IMR-90 (cell line): ENCODE results near the gene ACAD10. TPM values are rescaled to one million over a fixed set of nuclear protein-coding genes. Genes with fewer than 3 reads are reported as not detected.
A peak's percentile ranks its signal among the peaks of the same experiment; 100 is the strongest.

Experiments
- ATAC-seq: fragments of 200-7000 bp; cut with Tn5 transposase; 2 replicates; pipeline ENCODE4 v1.9.1; 2020; ENCODE audit warnings: low read depth, mild to moderate bottlenecking, moderate library complexity
- BruUV-seq: library from RNA; stranded (reverse); fragments of 400-500 nt; replicated peaks from 2 replicates; lab custom pipeline; 2021; lab: Mats Ljungman, UMichigan
- CTCF ChIA-PET: fragments of 300-600 bp; formaldehyde crosslinking; extraction: SDS; loops from one replicate; lab custom pipeline; 2021; ENCODE audit warnings: antibody characterized with exemption; lab: Yijun Ruan, JAX
- POLR2A ChIA-PET: fragments of 300-600 bp; sonication (Branson Sonifier 250); formaldehyde crosslinking; loops from one replicate; lab custom pipeline; 2022; ENCODE audit warnings: antibody characterized with exemption; ENCODE audit not compliant: unreplicated experiment; lab: Charles Lee
- DNase-seq: peaks from one replicate; pipeline ENCODE4 v3.0.0; 2013
- H2AFZ ChIP-seq: replicated peaks from 2 replicates; pipeline ENCODE3; 2013; ENCODE audit warnings: low read length, mild to moderate bottlenecking; ENCODE audit not compliant: poor library complexity
- H2AK5ac ChIP-seq: 2 replicates; pipeline ENCODE4 v1.6.1; 2013; ENCODE audit warnings: low read depth, low read length, inconsistent platforms
- H2AK9ac ChIP-seq: replicated peaks from 2 replicates; pipeline ENCODE3; 2013; ENCODE audit warnings: mild to moderate bottlenecking, low read depth, low read length, moderate library complexity; ENCODE audit not compliant: poor library complexity
- H2BK120ac ChIP-seq: 2 replicates; pipeline ENCODE4 v1.6.1; 2013; ENCODE audit warnings: low read depth, low read length, inconsistent platforms
- H2BK15ac ChIP-seq: 3 replicates; pipeline ENCODE4 v1.6.1; 2013; ENCODE audit warnings: low read depth, low read length, inconsistent platforms
- H2BK20ac ChIP-seq: 2 replicates; pipeline ENCODE4 v1.6.1; 2013; ENCODE audit warnings: low read depth, mild to moderate bottlenecking, inconsistent platforms, low read length, moderate library complexity
- H2BK5ac ChIP-seq: 2 replicates; pipeline ENCODE4 v1.6.1; 2013; ENCODE audit warnings: mild to moderate bottlenecking, low read depth, low read length, inconsistent platforms; ENCODE audit not compliant: poor library complexity, severe bottlenecking
- H3K14ac ChIP-seq: replicated peaks from 2 replicates; pipeline ENCODE4 v1.6.1; 2013; ENCODE audit warnings: low read depth, low read length, inconsistent platforms
- H3K18ac ChIP-seq: 2 replicates; pipeline ENCODE4 v1.6.1; 2013; ENCODE audit warnings: low read depth, low read length, control low read depth
- H3K23ac ChIP-seq: 2 replicates; pipeline ENCODE4 v1.6.1; 2013; ENCODE audit warnings: low read depth, low read length, inconsistent platforms
- H3K27ac ChIP-seq: 2 replicates; pipeline ENCODE4 v1.5.1; 2013; ENCODE audit warnings: mild to moderate bottlenecking, control low read depth, low read length; ENCODE audit not compliant: insufficient read depth
- H3K27me3 ChIP-seq: 2 replicates; pipeline ENCODE4 v1.6.1; 2013; ENCODE audit warnings: low read length; ENCODE audit not compliant: control insufficient read depth, insufficient read depth
- H3K36me3 ChIP-seq: 2 replicates; pipeline ENCODE4 v1.6.1; 2013; ENCODE audit warnings: low read length, mixed read lengths; ENCODE audit not compliant: control insufficient read depth, insufficient read depth
- H3K4ac ChIP-seq: 2 replicates; pipeline ENCODE4 v1.6.1; 2013; ENCODE audit warnings: low read depth, low read length, inconsistent platforms
- H3K4me1 ChIP-seq: 2 replicates; pipeline ENCODE4 v1.6.1; 2013; ENCODE audit warnings: low read length, mixed read lengths; ENCODE audit not compliant: control insufficient read depth, insufficient read depth
- H3K4me2 ChIP-seq: 2 replicates; pipeline ENCODE4 v1.6.1; 2013; ENCODE audit warnings: low read depth, mild to moderate bottlenecking, control low read depth, low read length, moderate library complexity
- H3K4me3 ChIP-seq: 2 replicates; pipeline ENCODE4 v1.5.1; 2013; ENCODE audit warnings: low read depth, mild to moderate bottlenecking, control low read depth, low read length, moderate library complexity; ENCODE audit not compliant: insufficient read depth
- H3K56ac ChIP-seq: 2 replicates; pipeline ENCODE4 v1.6.1; 2013; ENCODE audit warnings: low read length, inconsistent platforms; ENCODE audit not compliant: insufficient read depth; ENCODE audit errors: extremely low read depth
- H3K79me1 ChIP-seq, 2 experiments: 2 replicates each; pipeline ENCODE4 v1.6.1; 2013; ENCODE audit warnings: low read length in 2 of 2, inconsistent platforms in 1 of 2, low read depth in 1 of 2
- H3K9ac ChIP-seq: 2 replicates; pipeline ENCODE4 v1.6.1; 2013; ENCODE audit warnings: low read depth, low read length, control low read depth
- H3K9me1 ChIP-seq: 2 replicates; pipeline ENCODE4 v1.6.1; 2013; ENCODE audit warnings: low read length, inconsistent platforms; ENCODE audit not compliant: insufficient read depth
- H3K9me3 ChIP-seq: 2 replicates; pipeline ENCODE4 v1.6.1; 2013; ENCODE audit warnings: low read length; ENCODE audit not compliant: control insufficient read depth, insufficient read depth
- H4K20me1 ChIP-seq: 2 replicates; pipeline ENCODE4 v1.6.1; 2013; ENCODE audit warnings: low read length, inconsistent platforms; ENCODE audit not compliant: insufficient read depth
- H4K5ac ChIP-seq: 2 replicates; pipeline ENCODE4 v1.6.1; 2013; ENCODE audit warnings: mild to moderate bottlenecking, low read depth, low read length, control low read depth
- H4K8ac ChIP-seq, 2 experiments: 2 replicates each; pipeline ENCODE4 v1.6.1; 2013; ENCODE audit warnings: low read depth in 2 of 2, low read length in 2 of 2, control low read depth in 1 of 2, inconsistent platforms in 1 of 2
- H4K91ac ChIP-seq: 2 replicates; pipeline ENCODE4 v1.6.1; 2013; ENCODE audit warnings: low read depth, low read length, inconsistent platforms; ENCODE audit not compliant: insufficient read depth
- BHLHE40 ChIP-seq: fragments of 150-350 bp; IDR thresholded peaks from 2 replicates; pipeline ENCODE4 v1.6.1; 2016; ENCODE audit warnings: mild to moderate bottlenecking, low read depth, low read length
- CEBPB ChIP-seq: IDR thresholded peaks from 2 replicates; pipeline ENCODE4 v1.6.1; 2012; ENCODE audit warnings: low read depth, low read length, improper control_type of control experiment
- CHD1 ChIP-seq: IDR thresholded peaks from 2 replicates; pipeline ENCODE4 v1.6.1; 2012; ENCODE audit warnings: low read depth, low read length, improper control_type of control experiment
- CTCF ChIP-seq: conservative IDR thresholded peaks from 2 replicates; pipeline ENCODE4 v1.5.1; 2012; ENCODE audit warnings: mild to moderate bottlenecking, low read depth, low read length, improper control_type of control experiment
- FOS ChIP-seq: fragments of 150-350 bp; IDR thresholded peaks from 2 replicates; pipeline ENCODE4 v1.6.1; 2016; ENCODE audit warnings: low read depth, low read length
- MAFK ChIP-seq: IDR thresholded peaks from 2 replicates; pipeline ENCODE4 v1.6.1; 2012; ENCODE audit warnings: low read depth, low read length, improper control_type of control experiment
- MAZ ChIP-seq: IDR thresholded peaks from 2 replicates; pipeline ENCODE4 v1.6.1; 2012; ENCODE audit warnings: low read depth, mild to moderate bottlenecking, low read length, improper control_type of control experiment, moderate library complexity, borderline replicate concordance
- MXI1 ChIP-seq: IDR thresholded peaks from 2 replicates; pipeline ENCODE4 v1.6.1; 2012; ENCODE audit warnings: low read depth, mild to moderate bottlenecking, low read length, moderate library complexity, borderline replicate concordance
- POLR2A ChIP-seq: IDR thresholded peaks from 2 replicates; pipeline ENCODE4 v1.6.1; 2012; ENCODE audit warnings: mild to moderate bottlenecking, low read depth, low read length
- RAD21 ChIP-seq: IDR thresholded peaks from 2 replicates; pipeline ENCODE4 v1.6.1; 2012; ENCODE audit warnings: low read length, improper control_type of control experiment
- RCOR1 ChIP-seq: IDR thresholded peaks from 2 replicates; pipeline ENCODE4 v1.6.1; 2012; ENCODE audit warnings: mild to moderate bottlenecking, low read length, improper control_type of control experiment; ENCODE audit not compliant: insufficient replicate concordance
- RFX5 ChIP-seq: IDR thresholded peaks from 2 replicates; pipeline ENCODE4 v1.8.0; 2012; ENCODE audit warnings: low read depth, mild to moderate bottlenecking, low read length, moderate library complexity
- SMC3 ChIP-seq: fragments of 150-350 bp; IDR thresholded peaks from 2 replicates; pipeline ENCODE4 v1.6.1; 2016; ENCODE audit warnings: low read depth, mild to moderate bottlenecking, antibody characterized with exemption, low read length, moderate library complexity
- WGBS, 2 experiments: methylation state at CpG; one replicate each; pipeline versions ENCODE4 v1.1.5 to v1.1.7; 2013; ENCODE audit warnings: missing lambda C conversion rate in 2 of 2; ENCODE audit not compliant: insufficient read length in 1 of 2; ENCODE audit errors: extremely low coverage in 2 of 2; 5-methylcytosine and 5-hydroxymethylcytosine counted together
- dilution Hi-C: fragments of 300-500 bp; cut with HindIII; formaldehyde crosslinking; loops from one replicate; pipeline ENCODE4 v1.14.3; 2018; ENCODE audit warnings: low sequenced_read_pairs; ENCODE audit not compliant: unreplicated experiment
- in situ Hi-C: fragments of 300-500 bp; cut with MboI; formaldehyde crosslinking; loops from 3 replicates; pipeline ENCODE4 v1.14.3; 2019; ENCODE audit warnings: low sequenced_read_pairs, inconsistent platforms, mixed read lengths
- intact Hi-C: fragments of 100-400 bp; cut with micrococcal nuclease; formaldehyde crosslinking; loops from 2 replicates; pipeline ENCODE4 v1.10.0; 2022
- polyA plus RNA-seq, 3 experiments: library from polyadenylated mRNA; depleted of rRNA; stranded (reverse); fragments of >200 nt; gene quantifications; 2 replicates each; pipeline ENCODE4 v1.2.3, GENCODE V29; 2012; ENCODE audit warnings: low replicate concordance in 1 of 3
- total RNA-seq: library from RNA; depleted of rRNA; stranded (reverse); fragments of >200 nt; gene quantifications from 2 replicates; pipeline ENCODE4 v1.2.3, GENCODE V29; 2012
- TF ChIP-seq, protein P1 (sequence below): fragments of 150-350 bp; IDR thresholded peaks from 2 replicates; pipeline ENCODE4 v1.6.1; 2017; ENCODE audit warnings: mild to moderate bottlenecking, antibody characterized with exemption, low read length, low read depth
- TF ChIP-seq, protein P2 (sequence below): fragments of 150-350 bp; IDR thresholded peaks from 2 replicates; pipeline ENCODE4 v1.6.1; 2016; ENCODE audit warnings: low read depth, mild to moderate bottlenecking, low read length, moderate library complexity, borderline replicate concordance

ACAD10 gene
- total and polyA plus RNA-seq, 2 of the 4 experiments (the other 2 are of a cell fraction), result 12.4 to 21.0 TPM

GRCh38 chr12:111757361-111758119 is 71.7 kb downstream of the ACAD10 start:
- POLR2A ChIA-PET, result interaction anchor here (1.7 kb wide), 1 partner anchor 9 kb away, joined by 6 read pairs; the partner anchor contains the start of gene ALDH2
- ATAC-seq, result peak; percentile 59
- H3K18ac ChIP-seq, result no peak overlapping the region
- H3K4me2 ChIP-seq, result no peak overlapping the region
- H3K56ac ChIP-seq, result no peak overlapping the region
- H3K27ac ChIP-seq, result no peak overlapping the region
- H3K4me1 ChIP-seq, result peaks cover 14% of the 10 kb centered on the region; the same call in 1 of the 2 replicates
- H4K91ac ChIP-seq, result no peak overlapping the region
- H3K9me1 ChIP-seq, result no peaks in the 10 kb centered on the region
- H2BK120ac ChIP-seq, result no peak overlapping the region
- 0 out of 2 replicates have a peak overlapping the region, but pooled peaks have one; percentile 6 for H3K14ac ChIP-seq
- H2AK5ac ChIP-seq, result no peak overlapping the region
- H4K8ac ChIP-seq, result no peak overlapping the region
- no peak overlapping the region for H3K9ac ChIP-seq
- CTCF ChIA-PET, result no interaction called here
- no peak overlapping the region for H2BK15ac ChIP-seq
- H3K23ac ChIP-seq, result no peak overlapping the region
- H3K36me3 ChIP-seq, result peaks cover 20% of the 10 kb centered on the region
- H3K4ac ChIP-seq, result no peak overlapping the region
- H3K27me3 ChIP-seq, result no peaks in the 10 kb centered on the region
- no peaks in the 10 kb centered on the region for H3K9me3 ChIP-seq
- no TSS peak for BruUV-seq
- H3K79me1 ChIP-seq, result no peaks in the 10 kb centered on the region
- H2BK5ac ChIP-seq, result no peak overlapping the region
- peak overlapping the region; percentile 35 for H2AFZ ChIP-seq
- H4K20me1 ChIP-seq, result peaks cover 5% of the 10 kb centered on the region; the same call in 1 of the 2 replicates
- no peak overlapping the region for H2BK20ac ChIP-seq
- intact Hi-C loops, result no loop called here
- H3K4me3 ChIP-seq, result no peak overlapping the region
- dilution Hi-C loops, result no loop called here
- in situ Hi-C loops, result loop anchor here (5.0 kb wide), 1 partner anchor 55 kb away; no protein-coding TSS in a partner anchor
- no peak overlapping the region for H2AK9ac ChIP-seq
- WGBS, 2 experiments, result 30% methylated on average over 2 of the region's 15 CpGs; no CpG with 5 or more reads in 1 of the 2 experiments
- H4K5ac ChIP-seq, result no peak overlapping the region; the same call in 1 of the 2 replicates
- peak; percentile 65 for DNase-seq
- TF ChIP-seq CTCF (no peak), RAD21 (no peak), RCOR1 (no peak), RFX5 (no peak), CEBPB (no peak), POLR2A (no peak), MAZ (no peak), CHD1 (no peak), BHLHE40 (no peak), FOS (no peak), MAFK (no peak), MXI1 (no peak), SMC3 (no peak)
- TF ChIP-seq, protein P1, sequence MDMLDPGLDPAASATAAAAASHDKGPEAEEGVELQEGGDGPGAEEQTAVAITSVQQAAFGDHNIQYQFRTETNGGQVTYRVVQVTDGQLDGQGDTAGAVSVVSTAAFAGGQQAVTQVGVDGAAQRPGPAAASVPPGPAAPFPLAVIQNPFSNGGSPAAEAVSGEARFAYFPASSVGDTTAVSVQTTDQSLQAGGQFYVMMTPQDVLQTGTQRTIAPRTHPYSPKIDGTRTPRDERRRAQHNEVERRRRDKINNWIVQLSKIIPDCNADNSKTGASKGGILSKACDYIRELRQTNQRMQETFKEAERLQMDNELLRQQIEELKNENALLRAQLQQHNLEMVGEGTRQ, result no peak
- TF ChIP-seq, protein P2, sequence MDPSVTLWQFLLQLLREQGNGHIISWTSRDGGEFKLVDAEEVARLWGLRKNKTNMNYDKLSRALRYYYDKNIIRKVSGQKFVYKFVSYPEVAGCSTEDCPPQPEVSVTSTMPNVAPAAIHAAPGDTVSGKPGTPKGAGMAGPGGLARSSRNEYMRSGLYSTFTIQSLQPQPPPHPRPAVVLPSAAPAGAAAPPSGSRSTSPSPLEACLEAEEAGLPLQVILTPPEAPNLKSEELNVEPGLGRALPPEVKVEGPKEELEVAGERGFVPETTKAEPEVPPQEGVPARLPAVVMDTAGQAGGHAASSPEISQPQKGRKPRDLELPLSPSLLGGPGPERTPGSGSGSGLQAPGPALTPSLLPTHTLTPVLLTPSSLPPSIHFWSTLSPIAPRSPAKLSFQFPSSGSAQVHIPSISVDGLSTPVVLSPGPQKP, result no peak
